ENCODE results near the gene ABHD3. TPM values are rescaled to one million over a fixed set of nuclear protein-coding genes. Genes with fewer than 3 reads are reported as not detected.
A peak's percentile ranks its signal among the peaks of the same experiment; 100 is the strongest.

ABHD3 gene
- total RNA-seq, 4 donors from 2014 or later: 59.8 to 611 (median 122) TPM

DNA sequence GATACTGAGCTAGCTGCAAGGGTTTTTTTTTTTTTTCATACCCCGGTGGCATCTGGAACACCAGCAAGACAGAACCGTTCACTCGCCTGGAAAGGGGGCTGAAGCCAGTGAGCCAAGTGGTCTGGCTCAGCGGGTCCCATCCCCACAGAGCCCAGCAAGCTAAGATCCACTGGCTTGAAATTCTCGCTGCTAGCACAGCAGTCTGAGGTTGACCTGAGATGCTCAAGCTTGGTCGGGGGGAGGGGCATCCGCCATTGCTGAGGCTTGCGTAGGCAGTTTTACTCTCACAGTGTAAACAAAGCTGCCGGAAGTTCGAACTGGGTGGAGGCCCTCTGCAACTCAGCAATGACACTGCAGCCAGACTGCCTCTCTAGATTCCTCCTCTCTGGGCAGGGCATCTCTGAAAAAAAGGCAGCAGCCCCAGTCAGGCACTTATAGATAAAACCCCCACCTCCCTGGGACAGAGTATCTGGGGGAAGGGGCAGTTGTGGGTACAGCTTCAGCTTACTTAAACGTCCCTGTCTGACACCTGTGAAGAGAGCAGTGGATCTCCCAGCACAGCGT is 31.0 kb upstream of the ABHD3 start:
- intact Hi-C loops (cut with DNase I; ENCODE audit: low total_unique reads) (no loop called here), in situ Hi-C loops (cut with MboI; ENCODE audit: low pct_ligation_motif_present in 1 of 4, low pct_unique_long_range_greater_than_20kb in 1 of 4, low sequenced_read_pairs in 3 of 4) (no loop called here)
- peak overlapping the region; percentile 57 to 71 (median 68) for H3K27ac ChIP-seq
- no peaks in the 10 kb centered on the region for H3K36me3 ChIP-seq
- TF ChIP-seq POLR2AphosphoS5 (IDR thresholded peaks at IDR 0.05) (peak in 2 of 3 donors; percentile 14 to 22), EP300 (IDR thresholded peaks at IDR 0.05; ENCODE audit: low read depth) (no peak), POLR2A (IDR thresholded peaks at IDR 0.05) (peak; percentile 17)
- TF ChIP-seq, protein P1, sequence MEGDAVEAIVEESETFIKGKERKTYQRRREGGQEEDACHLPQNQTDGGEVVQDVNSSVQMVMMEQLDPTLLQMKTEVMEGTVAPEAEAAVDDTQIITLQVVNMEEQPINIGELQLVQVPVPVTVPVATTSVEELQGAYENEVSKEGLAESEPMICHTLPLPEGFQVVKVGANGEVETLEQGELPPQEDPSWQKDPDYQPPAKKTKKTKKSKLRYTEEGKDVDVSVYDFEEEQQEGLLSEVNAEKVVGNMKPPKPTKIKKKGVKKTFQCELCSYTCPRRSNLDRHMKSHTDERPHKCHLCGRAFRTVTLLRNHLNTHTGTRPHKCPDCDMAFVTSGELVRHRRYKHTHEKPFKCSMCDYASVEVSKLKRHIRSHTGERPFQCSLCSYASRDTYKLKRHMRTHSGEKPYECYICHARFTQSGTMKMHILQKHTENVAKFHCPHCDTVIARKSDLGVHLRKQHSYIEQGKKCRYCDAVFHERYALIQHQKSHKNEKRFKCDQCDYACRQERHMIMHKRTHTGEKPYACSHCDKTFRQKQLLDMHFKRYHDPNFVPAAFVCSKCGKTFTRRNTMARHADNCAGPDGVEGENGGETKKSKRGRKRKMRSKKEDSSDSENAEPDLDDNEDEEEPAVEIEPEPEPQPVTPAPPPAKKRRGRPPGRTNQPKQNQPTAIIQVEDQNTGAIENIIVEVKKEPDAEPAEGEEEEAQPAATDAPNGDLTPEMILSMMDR (IDR thresholded peaks at IDR 0.05): no peak
- peak; percentile 85 for DNase-seq
- no peaks in the 10 kb centered on the region for H3K27me3 ChIP-seq
- H3K9me3 ChIP-seq: no peaks in the 10 kb centered on the region
- peaks cover 0 to 20% (median 8%) of the 10 kb centered on the region in 4 donors for H3K4me1 ChIP-seq
- 53% methylated on average over 10 of the region's 12 CpGs; no CpG with 5 or more reads in 1 of the 2 donors for WGBS, 2 donors (ENCODE audit: low coverage in 1 of 2)
- H3K4me3 ChIP-seq: no peak overlapping the region

DNA sequence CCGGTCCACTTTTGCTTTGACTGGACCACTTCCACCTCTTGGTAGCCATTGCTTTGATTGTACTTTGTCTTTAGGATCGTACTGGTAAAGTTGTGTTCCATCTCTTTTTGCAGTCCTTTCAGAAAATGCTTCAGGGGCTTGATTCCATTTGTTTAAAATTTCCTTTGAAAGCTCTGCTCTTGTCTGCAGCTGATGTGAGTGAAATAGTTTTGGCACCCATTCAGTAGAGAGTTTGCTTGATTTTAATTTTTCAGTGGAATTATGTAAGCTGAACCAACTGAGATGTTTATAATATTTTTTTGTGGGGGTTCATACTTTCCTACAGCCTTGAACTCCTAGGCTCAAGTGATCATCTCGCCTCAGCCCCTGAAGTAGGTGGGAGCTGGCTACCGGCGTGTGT is 28.4 kb upstream of the ABHD3 start:
- H3K4me1 ChIP-seq: peaks cover 0 to 11% (median 2%) of the 10 kb centered on the region in 4 donors
- intact Hi-C loops (cut with DNase I; ENCODE audit: low total_unique reads) (no loop called here), in situ Hi-C loops (cut with MboI; ENCODE audit: low pct_ligation_motif_present in 1 of 4, low pct_unique_long_range_greater_than_20kb in 1 of 4, low sequenced_read_pairs in 3 of 4) (no loop called here)
- H3K27ac ChIP-seq: no peak overlapping the region
- no peaks in the 10 kb centered on the region for H3K9me3 ChIP-seq
- DNase-seq: no peak
- H3K4me3 ChIP-seq: no peak overlapping the region
- TF ChIP-seq POLR2AphosphoS5 (IDR thresholded peaks at IDR 0.05): no peak
- TF ChIP-seq EP300 (IDR thresholded peaks at IDR 0.05; ENCODE audit: low read depth): no peak
- TF ChIP-seq, protein P1 (IDR thresholded peaks at IDR 0.05): no peak
- no peak for TF ChIP-seq POLR2A (IDR thresholded peaks at IDR 0.05)
- WGBS, 2 donors (ENCODE audit: low coverage in 1 of 2): 83 to 87% methylated on average over 4 to 5 of the region's 5 CpGs
- H3K27me3 ChIP-seq: no peaks in the 10 kb centered on the region
- H3K36me3 ChIP-seq: no peaks in the 10 kb centered on the region

DNA sequence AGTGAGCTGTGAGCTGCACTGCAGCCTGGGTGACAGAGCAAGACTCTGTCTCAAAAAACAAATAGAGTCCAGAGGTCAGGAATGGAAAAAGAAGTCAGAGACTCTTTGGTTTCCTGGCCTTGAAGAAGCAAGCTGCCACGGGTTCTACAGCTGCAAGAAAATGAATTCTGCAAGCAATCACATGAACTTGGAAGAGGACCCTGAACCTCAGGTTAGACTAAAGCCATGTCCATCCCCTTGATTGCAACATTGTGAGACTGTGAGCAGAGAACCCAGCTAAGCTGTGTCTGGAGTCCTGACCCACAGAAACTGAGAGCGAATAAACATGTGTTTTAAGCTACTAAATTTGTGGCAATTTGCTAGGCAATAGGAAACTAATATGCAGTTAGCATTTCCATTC is 23.1 kb upstream of the ABHD3 start:
- H3K27me3 ChIP-seq: no peaks in the 10 kb centered on the region
- H3K27ac ChIP-seq: no peak overlapping the region
- intact Hi-C loops (cut with DNase I; ENCODE audit: low total_unique reads): no loop called here
- WGBS, 2 donors (ENCODE audit: low coverage in 1 of 2): 57 to 81% methylated on average over 2 of the region's 2 CpGs
- H3K4me1 ChIP-seq: no peaks in the 10 kb centered on the region
- H3K4me3 ChIP-seq: no peak overlapping the region
- TF ChIP-seq EP300 (IDR thresholded peaks at IDR 0.05; ENCODE audit: low read depth) (no peak), POLR2AphosphoS5 (IDR thresholded peaks at IDR 0.05) (no peak), POLR2A (IDR thresholded peaks at IDR 0.05) (no peak)
- TF ChIP-seq, protein P1 (IDR thresholded peaks at IDR 0.05): no peak
- H3K9me3 ChIP-seq: no peaks in the 10 kb centered on the region
- in situ Hi-C loops (cut with MboI; ENCODE audit: low pct_ligation_motif_present in 1 of 4, low pct_unique_long_range_greater_than_20kb in 1 of 4, low sequenced_read_pairs in 3 of 4): no loop called here
- no peak for DNase-seq
- H3K36me3 ChIP-seq: no peaks in the 10 kb centered on the region

DNA sequence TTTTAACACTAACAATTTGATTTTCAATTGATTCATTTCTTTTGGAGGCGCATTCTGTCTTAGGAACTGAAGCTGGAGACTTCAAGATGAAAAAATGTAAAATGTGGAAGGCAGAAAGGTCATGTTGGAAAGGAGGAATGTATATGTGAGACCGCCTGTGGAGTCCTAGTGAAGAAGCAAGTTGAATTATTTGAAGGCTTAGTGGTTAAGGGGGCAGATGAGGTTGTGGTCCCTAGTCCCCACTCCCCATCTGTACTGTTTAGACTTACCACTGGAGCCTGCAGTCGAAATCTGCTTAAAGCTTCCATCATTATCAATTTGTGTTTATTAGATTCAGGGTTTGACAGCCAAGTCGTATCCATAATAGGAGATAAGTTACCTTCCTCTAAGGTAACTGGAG is 20.6 kb upstream of the ABHD3 start:
- H3K36me3 ChIP-seq: no peaks in the 10 kb centered on the region
- intact Hi-C loops (cut with DNase I; ENCODE audit: low total_unique reads) (no loop called here), in situ Hi-C loops (cut with MboI; ENCODE audit: low pct_ligation_motif_present in 1 of 4, low pct_unique_long_range_greater_than_20kb in 1 of 4, low sequenced_read_pairs in 3 of 4) (no loop called here)
- no peak overlapping the region for H3K4me3 ChIP-seq
- no peaks in the 10 kb centered on the region for H3K4me1 ChIP-seq
- no peak for DNase-seq
- H3K27me3 ChIP-seq: no peaks in the 10 kb centered on the region
- no peaks in the 10 kb centered on the region for H3K9me3 ChIP-seq
- H3K27ac ChIP-seq: no peak overlapping the region
- 80 to 83% methylated on average over 4 of the region's 4 CpGs for WGBS, 2 donors (ENCODE audit: low coverage in 1 of 2)
- TF ChIP-seq EP300 (IDR thresholded peaks at IDR 0.05; ENCODE audit: low read depth) (no peak), POLR2AphosphoS5 (IDR thresholded peaks at IDR 0.05) (no peak), POLR2A (IDR thresholded peaks at IDR 0.05) (no peak)
- TF ChIP-seq, protein P1 (IDR thresholded peaks at IDR 0.05): no peak
